ENCODE data around the gene TMEM263. TPM values are rescaled to one million over a fixed set of nuclear protein-coding genes. Genes with fewer than 3 reads are reported as not detected.

TMEM263 gene
- total and polyA plus RNA-seq, 2 of the 13 experiments (the other 11 are each of a cell fraction or from before 2014, with no cell fraction given) = 25.9 to 58.6 TPM

DNA sequence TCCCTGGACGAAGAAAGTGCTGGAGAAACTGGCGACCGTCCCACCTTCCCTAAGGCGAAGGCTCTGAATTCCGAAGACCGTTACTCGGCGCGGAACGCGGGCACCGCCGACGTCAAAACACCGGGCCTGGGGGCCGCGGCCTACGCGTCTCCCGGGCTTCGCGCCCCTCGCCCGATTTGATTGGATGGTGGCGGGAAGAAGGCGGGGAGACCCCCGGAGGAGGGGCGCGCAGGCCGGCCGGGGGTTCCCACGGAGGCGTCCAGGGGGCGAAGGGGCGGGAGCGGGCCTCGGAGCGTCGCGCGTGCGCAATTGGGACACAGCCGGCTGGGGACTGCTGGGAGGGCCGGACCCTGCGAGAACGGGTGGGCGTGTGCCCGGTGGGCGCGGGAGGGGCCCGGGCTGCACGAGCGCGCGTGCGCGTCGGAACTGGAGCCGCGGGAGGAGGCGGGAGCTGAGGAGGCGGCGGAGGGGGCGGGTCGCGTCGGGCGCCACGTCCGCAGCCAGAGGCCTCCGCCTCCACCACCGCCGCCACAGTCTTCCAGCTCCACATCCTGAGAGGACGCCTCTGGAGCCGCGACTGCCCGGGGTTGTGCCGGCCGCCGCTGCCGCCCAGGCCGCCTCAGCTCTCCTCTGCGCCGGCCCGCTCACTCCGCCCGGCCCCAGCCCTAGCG lies at the start of gene TMEM263 (continued):
- TF ChIP-seq, protein P1, sequence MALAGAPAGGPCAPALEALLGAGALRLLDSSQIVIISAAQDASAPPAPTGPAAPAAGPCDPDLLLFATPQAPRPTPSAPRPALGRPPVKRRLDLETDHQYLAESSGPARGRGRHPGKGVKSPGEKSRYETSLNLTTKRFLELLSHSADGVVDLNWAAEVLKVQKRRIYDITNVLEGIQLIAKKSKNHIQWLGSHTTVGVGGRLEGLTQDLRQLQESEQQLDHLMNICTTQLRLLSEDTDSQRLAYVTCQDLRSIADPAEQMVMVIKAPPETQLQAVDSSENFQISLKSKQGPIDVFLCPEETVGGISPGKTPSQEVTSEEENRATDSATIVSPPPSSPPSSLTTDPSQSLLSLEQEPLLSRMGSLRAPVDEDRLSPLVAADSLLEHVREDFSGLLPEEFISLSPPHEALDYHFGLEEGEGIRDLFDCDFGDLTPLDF (CRISPR knock-in tag; IDR thresholded peaks at IDR 0.05) = peak; percentile 89
- TF ChIP-seq REL (CRISPR knock-in tag; conservative IDR thresholded peaks at IDR 0.05) (peak; percentile 92), KDM4B (CRISPR knock-in tag; IDR thresholded peaks at IDR 0.05) (no peak), ZNF230 (CRISPR knock-in tag; IDR thresholded peaks at IDR 0.05) (0 out of 2 replicates have a peak, but pooled peaks have one; percentile 55), EED (CRISPR knock-in tag; IDR thresholded peaks at IDR 0.05) (no peak; the same call in 1 of the 2 replicates), POLR2A (IDR thresholded peaks at IDR 0.05; ENCODE audit: insufficient read depth in 1 of 2, low read depth in 2 of 2, low read length in 2 of 2) (peak; percentile 81 to 96), ZNF546 (CRISPR knock-in tag; conservative IDR thresholded peaks at IDR 0.05) (no peak; the same call in 1 of the 2 replicates), ZNF629 (CRISPR knock-in tag; conservative IDR thresholded peaks at IDR 0.05) (no peak), MTF2 (CRISPR knock-in tag; IDR thresholded peaks at IDR 0.05; ENCODE audit: borderline replicate concordance) (no peak), ISL2 (CRISPR knock-in tag; IDR thresholded peaks at IDR 0.05) (no peak; the same call in 1 of the 2 replicates), ZNF331 (CRISPR knock-in tag; IDR thresholded peaks at IDR 0.05) (no peak; the same call in 1 of the 2 replicates), ZSCAN29 (CRISPR knock-in tag; conservative IDR thresholded peaks at IDR 0.05) (no peak), HOXA7 (CRISPR knock-in tag; IDR thresholded peaks at IDR 0.05) (no peak), ZNF614 (CRISPR knock-in tag; IDR thresholded peaks at IDR 0.05; ENCODE audit: borderline replicate concordance) (peak; percentile 32; the same call in 1 of the 2 replicates), ZNF558 (CRISPR knock-in tag; IDR thresholded peaks at IDR 0.05; ENCODE audit: borderline replicate concordance) (no peak; the same call in 1 of the 2 replicates), ZNF605 (CRISPR knock-in tag; IDR thresholded peaks at IDR 0.05) (peak; percentile 97)
- TF ChIP-seq, protein P2, sequence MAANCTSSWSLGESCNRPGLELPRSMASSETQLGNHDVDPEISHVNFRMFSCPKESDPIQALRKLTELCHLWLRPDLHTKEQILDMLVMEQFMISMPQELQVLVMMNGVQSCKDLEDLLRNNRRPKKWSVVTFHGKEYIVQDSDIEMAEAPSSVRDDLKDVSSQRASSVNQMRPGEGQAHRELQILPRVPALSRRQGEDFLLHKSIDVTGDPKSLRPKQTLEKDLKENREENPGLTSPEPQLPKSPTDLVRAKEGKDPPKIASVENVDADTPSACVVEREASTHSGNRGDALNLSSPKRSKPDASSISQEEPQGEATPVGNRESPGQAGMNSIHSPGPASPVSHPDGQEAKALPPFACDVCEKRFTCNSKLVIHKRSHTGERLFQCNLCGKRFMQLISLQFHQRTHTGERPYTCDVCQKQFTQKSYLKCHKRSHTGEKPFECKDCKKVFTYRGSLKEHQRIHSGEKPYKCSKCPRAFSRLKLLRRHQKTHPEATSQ (CRISPR knock-in tag; IDR thresholded peaks at IDR 0.05; ENCODE audit: borderline replicate concordance) = peak; percentile 67; the same call in 1 of the 2 replicates
- TF ChIP-seq, protein P3, sequence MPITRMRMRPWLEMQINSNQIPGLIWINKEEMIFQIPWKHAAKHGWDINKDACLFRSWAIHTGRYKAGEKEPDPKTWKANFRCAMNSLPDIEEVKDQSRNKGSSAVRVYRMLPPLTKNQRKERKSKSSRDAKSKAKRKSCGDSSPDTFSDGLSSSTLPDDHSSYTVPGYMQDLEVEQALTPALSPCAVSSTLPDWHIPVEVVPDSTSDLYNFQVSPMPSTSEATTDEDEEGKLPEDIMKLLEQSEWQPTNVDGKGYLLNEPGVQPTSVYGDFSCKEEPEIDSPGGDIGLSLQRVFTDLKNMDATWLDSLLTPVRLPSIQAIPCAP (CRISPR knock-in tag; IDR thresholded peaks at IDR 0.05; ENCODE audit: low read depth) = no peak
- TF ChIP-seq, protein P4, sequence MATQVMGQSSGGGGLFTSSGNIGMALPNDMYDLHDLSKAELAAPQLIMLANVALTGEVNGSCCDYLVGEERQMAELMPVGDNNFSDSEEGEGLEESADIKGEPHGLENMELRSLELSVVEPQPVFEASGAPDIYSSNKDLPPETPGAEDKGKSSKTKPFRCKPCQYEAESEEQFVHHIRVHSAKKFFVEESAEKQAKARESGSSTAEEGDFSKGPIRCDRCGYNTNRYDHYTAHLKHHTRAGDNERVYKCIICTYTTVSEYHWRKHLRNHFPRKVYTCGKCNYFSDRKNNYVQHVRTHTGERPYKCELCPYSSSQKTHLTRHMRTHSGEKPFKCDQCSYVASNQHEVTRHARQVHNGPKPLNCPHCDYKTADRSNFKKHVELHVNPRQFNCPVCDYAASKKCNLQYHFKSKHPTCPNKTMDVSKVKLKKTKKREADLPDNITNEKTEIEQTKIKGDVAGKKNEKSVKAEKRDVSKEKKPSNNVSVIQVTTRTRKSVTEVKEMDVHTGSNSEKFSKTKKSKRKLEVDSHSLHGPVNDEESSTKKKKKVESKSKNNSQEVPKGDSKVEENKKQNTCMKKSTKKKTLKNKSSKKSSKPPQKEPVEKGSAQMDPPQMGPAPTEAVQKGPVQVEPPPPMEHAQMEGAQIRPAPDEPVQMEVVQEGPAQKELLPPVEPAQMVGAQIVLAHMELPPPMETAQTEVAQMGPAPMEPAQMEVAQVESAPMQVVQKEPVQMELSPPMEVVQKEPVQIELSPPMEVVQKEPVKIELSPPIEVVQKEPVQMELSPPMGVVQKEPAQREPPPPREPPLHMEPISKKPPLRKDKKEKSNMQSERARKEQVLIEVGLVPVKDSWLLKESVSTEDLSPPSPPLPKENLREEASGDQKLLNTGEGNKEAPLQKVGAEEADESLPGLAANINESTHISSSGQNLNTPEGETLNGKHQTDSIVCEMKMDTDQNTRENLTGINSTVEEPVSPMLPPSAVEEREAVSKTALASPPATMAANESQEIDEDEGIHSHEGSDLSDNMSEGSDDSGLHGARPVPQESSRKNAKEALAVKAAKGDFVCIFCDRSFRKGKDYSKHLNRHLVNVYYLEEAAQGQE (IDR thresholded peaks at IDR 0.05; ENCODE audit: borderline replicate concordance in 1 of 2, low read depth in 1 of 2, low read length in 2 of 2) = peak in 1 of 2 experiments; percentile 54; a peak in 1 of 4 replicates
- TF ChIP-seq, protein P5, sequence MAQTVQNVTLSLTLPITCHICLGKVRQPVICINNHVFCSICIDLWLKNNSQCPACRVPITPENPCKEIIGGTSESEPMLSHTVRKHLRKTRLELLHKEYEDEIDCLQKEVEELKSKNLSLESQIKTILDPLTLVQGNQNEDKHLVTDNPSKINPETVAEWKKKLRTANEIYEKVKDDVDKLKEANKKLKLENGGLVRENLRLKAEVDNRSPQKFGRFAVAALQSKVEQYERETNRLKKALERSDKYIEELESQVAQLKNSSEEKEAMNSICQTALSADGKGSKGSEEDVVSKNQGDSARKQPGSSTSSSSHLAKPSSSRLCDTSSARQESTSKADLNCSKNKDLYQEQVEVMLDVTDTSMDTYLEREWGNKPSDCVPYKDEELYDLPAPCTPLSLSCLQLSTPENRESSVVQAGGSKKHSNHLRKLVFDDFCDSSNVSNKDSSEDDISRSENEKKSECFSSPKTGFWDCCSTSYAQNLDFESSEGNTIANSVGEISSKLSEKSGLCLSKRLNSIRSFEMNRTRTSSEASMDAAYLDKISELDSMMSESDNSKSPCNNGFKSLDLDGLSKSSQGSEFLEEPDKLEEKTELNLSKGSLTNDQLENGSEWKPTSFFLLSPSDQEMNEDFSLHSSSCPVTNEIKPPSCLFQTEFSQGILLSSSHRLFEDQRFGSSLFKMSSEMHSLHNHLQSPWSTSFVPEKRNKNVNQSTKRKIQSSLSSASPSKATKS (CRISPR knock-in tag; IDR thresholded peaks at IDR 0.05) = no peak
